Pancreas (tissue), 10 donors: ENCODE results near the gene OBSCN. TPM values are rescaled to one million over a fixed set of nuclear protein-coding genes. Genes with fewer than 3 reads are reported as not detected.
A peak's percentile ranks its signal among the peaks of the same experiment; 100 is the strongest.

Experiments used
- ATAC-seq, 4 donors: fragments of 200-7000 bp; cut with Tn5 transposase; one replicate each; pipeline versions ENCODE4 v1.8.0 to v1.9.1; 2020; ENCODE audit warnings: mild to moderate bottlenecking in 4 of 4, moderate library complexity in 4 of 4
- DNase-seq, 6 donors: peaks; one replicate each; pipeline ENCODE4 v3.0.0-alpha.2; 2020
- FAIRE-seq: peaks from 2 replicates; lab custom pipeline; 2012; peaks lifted over from hg19 to GRCh38; lab: Jason Lieb, UNC
- H3K27ac ChIP-seq, 4 donors: fragments of 200-600 bp; sonication (generic); 1 replicate in 3 of 4; 2 replicates in 1 of 4; pipeline versions ENCODE4 v1.5.0 to v1.8.0; 2020
- H3K27me3 ChIP-seq, 4 donors: fragments of 200-600 bp; one replicate each; pipeline ENCODE4 v1.8.0; 2021
- H3K36me3 ChIP-seq, 3 donors: fragments of 200-600 bp; sonication (generic) in 1 of 3; one replicate each; pipeline versions ENCODE4 v1.5.0 to v1.8.0; 2020 to 2021
- H3K4me1 ChIP-seq, 3 donors: fragments of 200-600 bp; one replicate each; pipeline ENCODE4 v1.8.0; 2021
- H3K4me3 ChIP-seq, 4 donors: fragments of 200-600 bp; sonication (generic) in 2 of 4; one replicate each; pipeline versions ENCODE4 v1.5.0 to v1.8.0; 2020 to 2021
- H3K9me3 ChIP-seq, 4 donors: fragments of 200-600 bp; one replicate each; pipeline ENCODE4 v1.8.0; 2021
- WGBS, 2 donors: extraction: QIAGEN DNeasy Blood & Tissue Kit; methylation state at CpG; one replicate each; pipeline ENCODE4 v1.1.7; 2013; 5-methylcytosine and 5-hydroxymethylcytosine counted together
- intact Hi-C, 3 donors: fragments of 100-400 bp; cut with DNase I; formaldehyde crosslinking; loops; one replicate each; pipeline versions ENCODE4 v1.11.1 to v1.14.2; 2022
- polyA plus RNA-seq, 2 donors: library from polyadenylated mRNA; stranded (reverse); fragments of 200-250 nt; gene quantifications; one replicate each; pipeline ENCODE4 v1.2.3, GENCODE V29; 2013
- total RNA-seq, 6 donors: library from RNA; stranded (reverse); fragmentation: NEBNext Ultra II Directional in 4 of 6; extraction: Animal tissue kit (Norgen Biotek cat#: 25700) in 4 of 6; gene quantifications; one replicate each; pipeline versions ENCODE4 v1.2.1 to v1.2.4, GENCODE V29; 2021 to 2023
- TF ChIP-seq, protein P1 (sequence below), 4 donors: fragments of 200-600 bp; sonication (generic) in 3 of 4; IDR thresholded peaks; one replicate each; pipeline versions ENCODE4 v1.5.0 to v1.8.0; 2021; ENCODE audit warnings: antibody characterized with exemption in 4 of 4
- donor health status: healthy with polysubstance abuse.
- donor health status: DM: no; HTN: no; CAD: no; lungs with moderate emphysema.
- donor health status: DM: no; HTN: no; CAD: no.
- donor health status: control.
- donor health status: control.
- donor health status: Bipolar disorder and iron deficiency.
- donor health status: DM: yes; HTN: yes; CAD: no.
- donor health status: DM: no; HTN: no; CAD: no.
- donor health status: DM: no; HTN: no; CAD: no.
- donor health status: DM: yes; HTN: yes; CAD: no.

Gene OBSCN
- total and polyA plus RNA-seq, 8 donors = 7.9 to 61.4 (median 11.3) TPM

DNA sequence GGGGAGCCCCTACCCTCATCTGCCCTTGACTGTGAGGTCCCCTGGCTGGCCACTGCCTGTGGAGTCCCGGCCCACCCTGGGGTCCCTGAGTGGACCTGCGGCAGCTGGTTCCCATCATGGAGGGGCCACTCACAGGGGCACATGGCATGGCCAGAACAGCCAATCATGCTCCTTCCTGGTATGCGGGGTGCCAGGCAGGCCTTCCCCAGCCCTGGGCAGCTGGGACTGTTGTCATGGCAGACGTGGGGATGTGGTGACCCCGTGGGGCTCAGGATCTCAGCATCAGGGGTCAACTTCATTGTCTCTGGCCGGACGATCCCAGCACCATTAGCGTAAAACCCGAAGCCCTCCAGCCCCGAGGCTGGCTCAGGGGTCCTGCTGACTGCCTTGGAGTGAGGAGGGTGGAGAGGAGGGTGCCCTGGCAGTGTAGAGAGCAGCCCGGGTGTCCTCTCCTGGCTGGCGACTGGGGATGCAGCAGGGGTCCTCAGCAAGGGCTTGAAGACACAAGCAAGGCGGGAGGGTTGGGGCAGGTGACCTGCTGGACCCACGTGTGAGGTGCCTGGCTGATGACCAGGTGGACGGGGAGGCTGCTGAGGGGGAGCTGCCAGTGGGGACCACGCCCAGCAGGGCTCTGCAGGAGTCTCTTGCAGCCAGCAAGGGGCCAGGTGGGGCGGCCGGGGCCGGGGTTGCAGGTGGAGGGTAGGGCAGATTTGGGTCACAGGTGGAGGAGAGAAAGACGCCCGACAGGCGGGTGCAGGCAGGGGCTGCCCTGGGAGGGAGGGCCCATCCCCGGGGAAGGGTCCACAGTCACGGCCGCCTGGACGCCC lies 153.7 kb downstream of the OBSCN start:
- FAIRE-seq (no peak), DNase-seq (peak in 3 of 6 donors; percentile 42 to 76 (median 55)), ATAC-seq (no peak)
- Histone ChIP-seq H3K27ac (peak overlapping the region in 3 of 4 donors; percentile 26 to 46 (median 46)), H3K4me3 (no peak overlapping the region), H3K4me1 (peaks cover 4 to 9% (median 6%) of the 10 kb centered on the region in 3 donors), H3K36me3 (no peaks in the 10 kb centered on the region), H3K9me3 (no peaks in the 10 kb centered on the region), H3K27me3 (no peaks in the 10 kb centered on the region)
- intact Hi-C loops = no loop called here
- WGBS, 2 donors = 84 to 88% methylated on average over 23 to 26 of the region's 26 CpGs
- TF ChIP-seq, protein P1, sequence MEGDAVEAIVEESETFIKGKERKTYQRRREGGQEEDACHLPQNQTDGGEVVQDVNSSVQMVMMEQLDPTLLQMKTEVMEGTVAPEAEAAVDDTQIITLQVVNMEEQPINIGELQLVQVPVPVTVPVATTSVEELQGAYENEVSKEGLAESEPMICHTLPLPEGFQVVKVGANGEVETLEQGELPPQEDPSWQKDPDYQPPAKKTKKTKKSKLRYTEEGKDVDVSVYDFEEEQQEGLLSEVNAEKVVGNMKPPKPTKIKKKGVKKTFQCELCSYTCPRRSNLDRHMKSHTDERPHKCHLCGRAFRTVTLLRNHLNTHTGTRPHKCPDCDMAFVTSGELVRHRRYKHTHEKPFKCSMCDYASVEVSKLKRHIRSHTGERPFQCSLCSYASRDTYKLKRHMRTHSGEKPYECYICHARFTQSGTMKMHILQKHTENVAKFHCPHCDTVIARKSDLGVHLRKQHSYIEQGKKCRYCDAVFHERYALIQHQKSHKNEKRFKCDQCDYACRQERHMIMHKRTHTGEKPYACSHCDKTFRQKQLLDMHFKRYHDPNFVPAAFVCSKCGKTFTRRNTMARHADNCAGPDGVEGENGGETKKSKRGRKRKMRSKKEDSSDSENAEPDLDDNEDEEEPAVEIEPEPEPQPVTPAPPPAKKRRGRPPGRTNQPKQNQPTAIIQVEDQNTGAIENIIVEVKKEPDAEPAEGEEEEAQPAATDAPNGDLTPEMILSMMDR (IDR thresholded peaks at IDR 0.05) = no peak

DNA sequence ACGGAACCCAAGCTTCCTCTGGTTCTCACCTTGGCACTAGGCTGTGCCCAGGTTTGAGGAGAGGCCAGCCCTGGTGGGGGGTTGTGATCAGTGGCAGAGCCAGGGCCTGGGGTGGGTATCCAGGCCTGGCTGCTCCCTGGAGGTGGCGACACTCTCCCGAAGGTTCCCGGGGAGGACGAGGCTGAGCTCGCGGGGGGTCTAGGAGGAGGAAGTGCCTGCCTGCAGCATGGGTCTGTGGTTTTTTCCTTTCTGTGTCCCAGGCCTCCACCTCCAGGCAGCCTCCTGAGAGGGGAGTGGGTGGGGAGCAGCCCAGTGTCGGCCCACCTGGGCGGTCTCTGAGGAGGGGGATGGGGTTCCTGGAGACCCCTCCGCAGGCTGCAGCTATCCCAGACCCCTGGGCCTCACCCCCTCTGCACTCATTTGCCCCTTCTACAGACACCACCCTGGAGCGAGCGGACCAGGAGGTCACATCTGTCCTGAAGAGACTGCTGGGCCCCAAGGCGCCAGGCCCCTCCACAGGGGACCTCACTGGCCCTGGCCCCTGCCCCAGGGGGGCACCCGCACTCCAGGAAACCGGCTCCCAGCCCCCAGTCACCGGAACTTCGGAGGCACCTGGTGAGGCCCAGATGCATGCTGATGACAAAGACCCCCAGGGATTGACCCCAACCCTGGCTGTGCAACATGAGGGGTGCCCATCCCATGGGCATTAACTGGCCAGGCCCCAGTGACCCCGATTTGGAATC lies 154.5 kb downstream of the OBSCN start:
- Histone ChIP-seq H3K4me1 (peaks cover 4 to 9% (median 6%) of the 10 kb centered on the region in 3 donors), H3K4me3 (no peak overlapping the region), H3K36me3 (no peaks in the 10 kb centered on the region), H3K9me3 (no peaks in the 10 kb centered on the region), H3K27me3 (no peaks in the 10 kb centered on the region), H3K27ac (no peak overlapping the region)
- FAIRE-seq (no peak), DNase-seq (peak in 3 of 6 donors; percentile 25 to 72 (median 54)), ATAC-seq (no peak)
- TF ChIP-seq, protein P1 (IDR thresholded peaks at IDR 0.05) = no peak
- 83 to 84% methylated on average over 15 to 18 of the region's 18 CpGs for WGBS, 2 donors
- intact Hi-C loops = no loop called here

DNA sequence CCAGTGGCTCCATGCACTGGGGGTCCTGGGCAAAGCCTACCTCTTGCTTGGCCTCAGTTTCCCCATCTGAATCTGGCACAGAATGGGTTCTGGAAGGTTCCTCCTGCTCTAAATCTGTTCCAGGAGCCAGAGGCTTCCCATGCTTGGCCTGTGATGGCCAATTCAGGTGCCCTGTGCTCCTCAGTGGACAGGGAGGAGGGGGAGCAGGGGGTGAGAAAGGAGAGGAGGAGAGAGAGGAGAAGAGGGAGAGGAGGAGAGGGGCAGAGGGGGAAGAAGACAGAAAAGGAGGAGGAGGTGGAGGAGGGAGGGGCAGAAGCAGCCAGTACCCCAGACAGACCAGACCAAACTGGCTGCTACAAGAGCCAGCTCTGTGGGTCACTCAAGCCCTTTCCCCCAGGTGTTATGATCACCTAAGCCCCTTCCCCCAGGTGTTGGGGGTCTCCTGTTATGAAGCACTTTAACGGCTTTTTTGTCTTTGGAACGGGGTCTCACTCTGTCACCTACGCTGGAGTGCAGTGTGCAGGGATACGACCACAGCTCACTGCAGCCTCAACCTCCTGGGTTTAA lies 155.1 kb downstream of the OBSCN start:
- Histone ChIP-seq H3K36me3 (no peaks in the 10 kb centered on the region), H3K27me3 (no peaks in the 10 kb centered on the region), H3K27ac (no peak overlapping the region), H3K4me1 (peaks cover 4 to 9% (median 6%) of the 10 kb centered on the region in 3 donors), H3K4me3 (no peak overlapping the region), H3K9me3 (no peaks in the 10 kb centered on the region)
- ATAC-seq (no peak), FAIRE-seq (no peak), DNase-seq (peak in 2 of 6 donors; percentile 10 to 24)
- intact Hi-C loops = no loop called here
- TF ChIP-seq, protein P1 (IDR thresholded peaks at IDR 0.05) = no peak
- 87 to 98% methylated on average over 4 of the region's 4 CpGs for WGBS, 2 donors

DNA sequence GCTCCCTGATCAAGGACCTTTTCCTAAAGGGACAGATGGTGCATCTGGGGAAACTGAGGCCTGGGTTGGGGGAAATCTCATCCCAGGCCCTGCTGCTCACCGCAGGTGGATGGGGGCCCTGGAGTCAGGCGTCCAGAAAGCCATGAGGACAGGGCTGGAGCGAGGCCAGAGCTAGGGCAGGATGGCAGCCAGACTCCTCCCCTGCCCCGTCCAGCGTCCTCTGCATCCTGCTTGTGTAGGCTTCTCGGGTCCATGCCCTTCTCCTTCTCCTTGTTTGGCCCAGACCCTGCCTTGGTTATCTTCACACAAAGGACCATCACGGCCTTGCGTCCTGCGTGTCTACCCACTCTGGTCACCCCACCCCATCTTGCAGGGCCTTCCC lies 155.8 kb downstream of the OBSCN start:
- Histone ChIP-seq H3K4me3 (no peak overlapping the region), H3K4me1 (peaks cover 4 to 9% (median 6%) of the 10 kb centered on the region in 3 donors), H3K27me3 (no peaks in the 10 kb centered on the region), H3K36me3 (no peaks in the 10 kb centered on the region), H3K9me3 (no peaks in the 10 kb centered on the region), H3K27ac (no peak overlapping the region)
- FAIRE-seq = no peak
- DNase-seq = peak in 3 of 6 donors; percentile 17 to 63 (median 48)
- TF ChIP-seq, protein P1 (IDR thresholded peaks at IDR 0.05) = no peak
- WGBS, 2 donors = 71 to 90% methylated on average over 9 of the region's 9 CpGs
- intact Hi-C loops = no loop called here
- ATAC-seq = no peak
